ENCODE measurements around the gene ARF1.
A peak's percentile ranks its signal among the peaks of the same experiment; 100 is the strongest.

ARF1 gene

DNA sequence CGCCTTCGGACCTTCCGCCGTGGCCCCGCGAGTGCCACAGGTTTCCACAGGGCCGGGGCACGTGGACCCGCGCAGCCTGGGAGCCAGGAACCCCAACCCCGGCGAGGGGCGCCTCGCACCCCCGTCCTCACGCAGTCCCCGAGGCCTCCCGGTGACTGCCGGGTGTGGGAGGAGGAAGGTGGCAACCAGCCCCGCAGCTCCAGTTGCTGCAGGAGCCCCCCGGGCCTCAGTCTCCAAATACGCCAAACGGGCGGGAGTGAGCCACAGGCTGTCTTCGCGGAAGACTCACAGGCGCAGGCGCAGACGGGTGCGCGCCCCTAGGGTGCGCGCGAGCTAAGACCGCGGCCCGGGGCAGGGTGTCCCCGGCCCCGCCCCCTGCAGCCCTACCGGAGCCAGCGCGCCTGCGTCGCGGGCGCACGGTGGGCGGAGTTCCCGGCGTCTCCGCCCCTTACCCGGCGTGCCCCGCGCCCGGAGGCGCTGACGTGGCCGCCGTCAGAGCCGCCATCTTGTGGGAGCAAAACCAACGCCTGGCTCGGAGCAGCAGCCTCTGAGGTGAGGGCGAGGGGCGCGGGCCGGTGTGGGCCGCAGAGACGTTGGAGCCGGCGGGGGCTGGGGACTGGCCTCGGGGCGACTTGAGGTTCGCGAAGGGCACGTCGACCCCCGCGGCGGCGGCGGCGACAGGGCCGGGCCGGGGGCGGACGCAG, at the start of gene ARF1:
Gene ARF1, plus strand, starts transcription at position 495 of the 704 bp plus-strand sequence. CDS start 14,407 bp downstream, outside the sequence.
- DNase-seq (ENCODE audit: low read depth in 2 of 2) = peak; percentile 88 to 93

- DNase-seq (ENCODE audit: low read depth in 2 of 2) = no peak
Observed at GRCh38 chr1:228033376-228033775, 49.1 kb upstream of the ARF1 start.

DNA sequence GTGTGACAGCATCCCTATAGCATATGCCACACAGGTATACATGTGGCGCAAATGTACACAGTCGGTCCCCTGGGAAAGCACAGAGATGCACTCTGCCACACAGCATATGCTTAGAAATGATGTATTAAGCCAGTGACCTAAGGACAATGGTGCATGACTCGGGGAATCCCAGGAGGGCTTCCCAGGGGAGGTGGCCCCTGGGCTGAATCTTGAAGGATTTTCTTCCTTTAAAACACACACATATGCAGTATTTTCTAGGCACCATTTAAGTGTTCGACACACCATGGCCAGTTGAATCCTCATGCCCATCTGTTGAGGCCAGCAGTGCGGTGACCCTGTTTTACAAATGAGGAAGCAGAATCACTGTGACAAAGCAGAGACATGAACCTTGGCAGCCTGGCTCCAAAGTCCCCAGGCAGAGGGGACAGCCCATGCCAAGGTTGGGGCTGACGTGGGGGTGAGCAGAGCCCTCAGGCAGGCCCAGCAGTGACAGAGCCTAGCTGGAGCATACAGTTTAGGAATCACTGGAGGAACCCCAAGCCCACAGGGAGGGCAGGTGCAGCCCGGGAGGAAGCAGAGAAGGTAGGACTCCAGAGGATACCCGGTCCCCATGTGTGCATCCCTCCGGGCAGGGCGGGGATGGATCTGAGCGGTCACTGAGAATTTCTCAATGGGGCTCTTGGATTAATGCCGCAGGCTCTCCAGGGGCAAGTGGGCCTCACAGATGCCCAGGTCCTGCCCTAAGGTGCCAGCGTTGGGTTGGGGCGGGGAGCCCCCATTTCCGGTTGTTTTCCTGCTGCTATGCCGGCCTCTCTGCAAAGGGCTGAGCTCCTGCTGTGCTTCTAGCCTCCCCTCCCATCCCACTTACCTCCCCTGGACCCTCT, 47.3 kb upstream of the ARF1 start:
- DNase-seq (ENCODE audit: low read depth in 2 of 2) = no peak

DNA sequence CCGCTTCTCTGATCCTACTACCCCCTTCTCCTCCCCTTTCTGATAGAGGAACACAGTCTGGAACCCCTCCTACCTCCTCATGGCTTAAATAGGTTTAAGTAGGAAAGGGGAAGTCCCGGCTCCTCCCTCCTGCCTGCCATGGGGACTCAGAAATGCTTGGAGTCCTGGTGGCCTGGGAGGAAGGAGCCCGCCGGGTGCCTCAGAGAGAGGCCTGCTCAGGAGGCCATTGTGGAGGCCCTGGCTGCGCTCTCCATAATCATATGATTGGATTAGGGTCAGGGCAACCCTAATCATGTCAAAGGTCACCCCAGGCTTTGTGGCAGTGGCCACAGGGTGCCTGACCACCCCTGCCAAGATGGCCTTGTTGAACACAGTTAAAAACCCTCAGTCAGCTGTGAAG, 46.7 kb upstream of the ARF1 start:
- DNase-seq (ENCODE audit: low read depth in 2 of 2) = no peak

- DNase-seq (ENCODE audit: low read depth in 2 of 2) = no peak
Observed at GRCh38 chr1:228036701-228037231, 45.7 kb upstream of the ARF1 start.

DNA sequence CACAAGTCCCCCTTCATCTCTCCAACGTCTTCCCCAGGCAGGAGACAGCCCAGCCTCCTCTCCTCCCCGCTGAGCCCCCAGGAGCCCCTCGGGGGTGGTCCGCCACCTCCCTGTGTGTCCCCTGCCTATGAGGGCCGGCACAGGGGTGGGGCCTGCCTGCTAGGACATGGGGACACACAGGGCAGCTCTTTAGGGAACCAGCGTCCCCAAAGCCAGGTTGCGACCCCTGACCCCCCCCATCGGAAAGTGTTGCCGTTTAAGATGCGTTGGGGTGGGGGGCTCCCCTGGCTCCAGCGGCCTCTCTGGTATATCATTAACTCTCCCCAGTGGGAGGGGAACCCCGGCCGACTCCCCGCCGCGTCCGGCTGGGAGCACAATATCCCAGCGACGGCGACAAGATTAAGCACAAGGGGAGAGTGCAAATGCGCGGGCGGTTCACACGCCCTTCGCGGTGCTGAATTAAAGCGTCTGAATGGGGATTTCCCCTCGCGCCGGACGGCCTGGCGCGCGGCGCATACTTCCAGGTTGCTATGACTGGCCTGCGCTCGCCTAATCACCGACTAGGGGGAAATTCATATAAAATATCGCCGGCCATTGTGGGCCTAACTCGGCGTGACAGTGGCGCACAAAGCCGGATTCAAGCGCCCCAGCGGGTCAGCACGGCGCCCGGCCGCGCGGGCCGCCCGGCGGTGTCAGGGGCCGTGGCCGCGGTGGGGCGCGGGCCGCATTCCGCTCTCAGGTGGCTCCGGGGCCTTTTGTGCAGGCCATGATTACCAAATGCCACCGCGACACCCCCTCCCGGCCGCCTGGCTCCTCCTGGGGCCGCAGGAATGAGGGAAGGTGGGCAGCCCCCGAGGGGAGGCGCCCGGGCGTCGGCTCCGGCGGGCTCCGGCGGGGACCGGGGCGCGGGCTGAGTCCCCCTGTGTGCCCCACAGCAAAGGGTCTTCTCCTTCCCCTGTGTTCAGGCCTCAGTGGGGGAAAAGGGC, 44.8 kb upstream of the ARF1 start:
- DNase-seq (ENCODE audit: low read depth in 2 of 2) = peak; percentile 23 to 43

- no peak for DNase-seq (ENCODE audit: low read depth in 2 of 2)
Observed at GRCh38 chr1:228038387-228039005, 44.0 kb upstream of the ARF1 start.

DNA sequence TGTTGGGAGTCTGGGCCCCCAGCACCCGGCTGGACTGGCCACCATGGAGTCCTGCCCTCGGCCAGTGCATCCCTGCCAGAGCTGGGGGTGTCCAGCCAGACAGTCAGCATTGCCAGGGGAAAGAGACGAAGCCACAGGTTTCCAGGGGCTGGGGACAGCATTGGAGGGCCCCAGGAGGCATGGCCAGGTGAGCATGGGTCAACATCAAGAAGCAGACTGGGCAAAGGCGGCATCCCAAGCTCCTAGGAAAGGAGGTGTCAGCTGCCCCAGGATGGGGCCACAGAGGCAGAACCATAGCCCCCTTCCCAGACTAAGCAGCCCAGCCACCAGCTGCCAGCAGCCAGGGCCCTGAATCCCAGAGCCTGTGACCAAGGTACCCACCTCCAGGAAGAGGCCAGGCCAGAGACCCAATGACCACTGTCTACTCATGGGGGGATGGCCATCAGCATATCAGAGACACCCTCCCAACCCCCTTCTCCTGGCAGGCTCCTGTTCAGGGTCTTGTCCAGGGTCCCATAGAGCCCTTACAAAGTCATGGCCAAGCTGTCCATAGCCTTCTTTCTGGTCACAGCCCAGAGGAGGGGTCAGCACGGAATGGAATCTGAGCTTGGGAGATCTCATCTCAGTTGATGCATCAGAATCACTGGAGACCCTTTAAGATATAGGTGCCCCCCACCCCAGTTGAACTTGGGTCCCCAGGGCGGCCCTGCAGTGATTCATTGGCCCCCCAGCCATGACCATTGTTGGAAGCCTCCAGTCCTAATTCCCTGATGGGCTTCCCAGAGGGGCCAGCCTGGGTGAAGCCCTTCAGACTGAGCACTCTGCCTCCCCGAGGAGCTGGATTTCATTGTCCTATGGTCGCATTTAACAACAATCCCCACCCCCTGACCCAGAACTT, 43.3 kb upstream of the ARF1 start:
- no peak for DNase-seq (ENCODE audit: low read depth in 2 of 2)

DNA sequence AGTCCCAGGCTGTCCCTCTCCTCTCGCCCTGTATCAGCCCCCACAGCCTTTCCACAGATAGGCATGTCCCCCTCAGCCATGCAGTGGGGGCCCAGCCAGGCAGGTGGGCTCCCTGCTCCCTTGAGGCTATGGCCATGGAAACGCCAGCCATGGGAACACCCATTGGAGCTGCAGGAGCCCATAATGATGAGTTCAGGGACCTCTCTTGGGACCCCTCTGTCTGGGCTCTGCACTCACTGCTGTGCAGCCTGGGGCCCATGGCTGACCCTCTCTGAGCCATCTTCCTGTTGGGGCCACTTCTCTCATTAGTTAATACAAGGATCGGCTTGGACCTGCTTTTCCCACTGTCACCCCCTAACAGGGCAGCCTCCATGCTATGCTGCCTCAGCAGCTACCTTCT, 42.5 kb upstream of the ARF1 start:
- DNase-seq (ENCODE audit: low read depth in 2 of 2) = no peak

DNA sequence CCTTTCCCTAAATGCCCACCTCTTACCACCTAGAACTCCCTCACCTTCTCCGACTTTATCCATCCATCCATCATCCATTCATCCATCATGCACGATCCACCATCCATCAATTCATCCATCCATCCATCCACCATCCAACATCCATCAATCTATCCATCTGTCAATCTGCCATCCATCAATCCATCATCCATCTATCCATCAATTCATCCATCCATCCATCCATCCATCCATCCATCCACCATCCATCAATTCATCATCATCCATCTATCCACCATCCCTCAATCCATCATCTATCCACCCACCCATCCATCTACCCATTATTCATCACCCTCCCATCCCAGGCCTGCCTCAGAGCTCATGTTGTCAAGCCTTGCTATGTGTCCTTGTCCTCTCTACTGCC, 41.2 kb upstream of the ARF1 start:
- no peak for DNase-seq (ENCODE audit: low read depth in 2 of 2)

DNA sequence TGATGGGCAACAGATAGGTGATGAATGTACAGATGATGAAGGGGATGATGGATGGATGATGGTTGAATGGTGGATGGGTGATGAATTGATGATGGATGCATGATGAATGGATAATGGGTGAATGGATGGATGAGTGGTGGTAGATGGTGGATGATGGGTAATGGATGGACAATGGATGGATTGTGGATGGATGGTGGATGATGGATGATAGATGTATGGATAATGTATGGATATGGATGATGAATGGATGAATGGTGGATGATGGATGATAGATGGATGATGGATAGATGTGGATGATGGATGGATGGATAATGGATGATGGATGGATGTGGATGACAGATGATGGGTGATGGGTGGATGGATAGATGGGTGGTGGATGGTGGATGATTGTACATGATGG, 40.0 kb upstream of the ARF1 start:
- DNase-seq (ENCODE audit: low read depth in 2 of 2) = no peak

DNA sequence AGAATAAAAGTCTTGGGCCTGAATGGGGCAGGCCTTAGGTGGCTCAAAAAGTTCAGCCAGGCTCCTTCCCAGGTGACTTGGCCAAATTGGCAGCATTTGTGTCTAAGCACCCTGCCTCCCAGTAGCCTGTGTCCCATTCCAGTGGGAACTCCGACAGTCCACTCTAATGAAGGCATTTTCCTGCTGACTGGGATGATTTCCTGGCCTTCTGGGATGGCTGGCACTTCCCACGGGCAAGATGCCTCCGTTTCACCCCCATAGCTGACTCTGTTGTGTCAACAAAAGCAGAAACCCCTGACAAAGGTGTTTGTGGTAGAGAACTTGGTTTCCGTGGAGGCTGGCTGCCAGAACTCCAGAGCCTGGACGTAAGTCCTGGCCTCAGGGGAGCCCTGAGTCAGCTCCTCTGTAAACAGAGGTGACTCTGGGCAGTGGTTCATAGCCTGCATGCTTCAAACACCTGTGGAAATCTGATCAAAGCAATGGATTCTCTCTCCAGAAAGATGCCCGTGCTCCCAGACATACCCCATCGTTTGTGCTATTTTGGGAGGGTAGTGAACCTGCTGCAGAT, 39.1 kb upstream of the ARF1 start:
- DNase-seq (ENCODE audit: low read depth in 2 of 2) = no peak

DNA sequence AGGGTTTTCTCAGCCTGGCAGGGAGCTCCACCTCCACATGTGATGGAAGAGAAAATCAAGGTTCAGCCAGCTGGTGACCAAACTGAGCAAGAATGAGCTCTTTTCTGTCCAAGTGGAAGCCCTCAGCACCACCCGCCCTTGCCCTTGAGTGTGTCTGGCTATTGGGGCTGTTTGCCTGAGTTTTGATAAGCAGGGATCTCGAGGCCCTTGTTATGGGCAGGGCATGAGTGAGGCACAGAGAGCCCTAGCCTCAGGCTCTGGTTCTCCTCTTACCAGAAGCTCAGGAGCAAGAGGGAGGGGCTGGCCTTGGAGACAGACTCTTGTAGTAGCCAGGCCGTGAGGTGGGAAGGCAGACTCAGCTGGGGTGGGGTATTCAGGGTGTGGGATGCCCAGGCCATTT, 37.5 kb upstream of the ARF1 start:
- no peak for DNase-seq (ENCODE audit: low read depth in 2 of 2)

DNA sequence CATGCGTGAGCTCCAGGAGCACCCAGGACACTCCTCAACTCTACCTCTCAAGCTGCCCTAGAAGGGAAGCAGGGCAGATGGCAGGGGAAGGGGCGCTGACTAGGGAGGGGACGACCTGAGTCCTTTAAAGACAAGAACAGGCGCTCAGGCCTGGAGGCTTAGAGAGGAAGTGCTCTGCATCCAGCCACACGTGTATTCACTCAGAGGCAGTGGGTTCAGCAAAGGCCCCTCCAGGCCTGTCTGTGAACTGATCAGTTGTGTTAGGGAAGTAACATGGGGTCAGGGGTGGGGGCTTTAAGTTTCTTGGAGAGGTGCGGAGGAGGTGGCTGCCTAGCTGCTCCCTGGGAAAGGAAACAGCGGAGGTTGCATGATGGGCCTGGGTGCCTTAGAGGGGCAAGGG, 37.1 kb upstream of the ARF1 start:
- DNase-seq (ENCODE audit: low read depth in 2 of 2) = no peak

DNA sequence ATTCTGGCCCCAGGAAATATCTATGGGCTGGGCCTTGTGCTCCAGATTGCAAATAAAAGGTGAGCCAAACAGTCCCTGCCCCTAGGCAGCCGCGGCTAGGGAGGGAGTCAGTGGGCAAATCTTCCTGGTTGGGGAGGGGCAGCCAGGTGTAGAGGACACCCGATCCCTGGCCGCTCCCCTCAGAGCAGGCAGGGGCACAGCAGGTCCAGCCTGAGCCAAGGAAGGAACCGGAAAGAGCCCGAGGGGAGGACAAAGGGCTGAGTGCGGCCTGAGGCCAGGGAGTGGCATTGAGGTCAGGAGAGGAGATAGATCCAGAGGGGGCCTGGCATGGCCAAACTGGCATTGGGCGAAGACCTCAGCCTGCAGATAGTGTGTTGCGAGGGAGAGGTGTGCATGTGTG, 36.6 kb upstream of the ARF1 start:
- DNase-seq (ENCODE audit: low read depth in 2 of 2) = no peak

DNA sequence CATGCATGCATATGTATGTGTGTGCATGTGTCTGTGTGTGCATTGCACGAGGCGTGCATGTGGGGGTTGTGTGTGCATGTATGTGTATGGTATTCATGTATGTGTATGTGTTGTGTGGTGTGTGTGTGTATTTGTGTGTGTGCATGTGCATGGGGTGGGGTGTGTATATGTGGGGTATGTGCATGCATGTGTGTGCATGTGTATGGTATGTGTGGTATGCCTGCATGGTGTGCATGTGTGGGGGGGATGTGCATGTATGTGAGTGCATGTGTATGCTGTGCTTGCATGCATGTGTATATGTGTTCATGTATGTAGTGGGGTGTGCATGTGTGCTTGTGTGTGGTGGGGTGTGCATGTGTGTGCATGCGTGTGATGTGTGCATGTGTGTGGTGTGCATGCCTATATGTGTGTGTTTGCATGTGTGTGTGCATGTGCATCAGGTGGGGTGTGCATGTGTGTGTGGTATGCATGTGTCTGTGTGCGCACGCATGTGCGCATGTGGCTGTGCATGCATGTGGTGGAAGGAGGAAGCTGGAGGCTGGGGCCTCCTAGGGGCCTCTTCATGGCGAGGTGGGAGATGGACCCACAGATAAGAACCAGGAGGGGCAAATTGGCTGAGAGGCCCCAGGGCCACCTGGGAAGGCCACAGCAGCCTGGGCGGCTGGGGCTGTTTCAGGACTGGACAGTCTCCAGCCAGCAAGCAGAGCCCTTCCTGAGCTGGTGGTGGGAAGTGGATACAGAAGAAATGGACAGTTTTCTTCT, 35.9 kb upstream of the ARF1 start:
- DNase-seq (ENCODE audit: low read depth in 2 of 2) = no peak

- DNase-seq (ENCODE audit: low read depth in 2 of 2) = no peak
Observed at GRCh38 chr1:228047183-228047466, 35.4 kb upstream of the ARF1 start.

DNA sequence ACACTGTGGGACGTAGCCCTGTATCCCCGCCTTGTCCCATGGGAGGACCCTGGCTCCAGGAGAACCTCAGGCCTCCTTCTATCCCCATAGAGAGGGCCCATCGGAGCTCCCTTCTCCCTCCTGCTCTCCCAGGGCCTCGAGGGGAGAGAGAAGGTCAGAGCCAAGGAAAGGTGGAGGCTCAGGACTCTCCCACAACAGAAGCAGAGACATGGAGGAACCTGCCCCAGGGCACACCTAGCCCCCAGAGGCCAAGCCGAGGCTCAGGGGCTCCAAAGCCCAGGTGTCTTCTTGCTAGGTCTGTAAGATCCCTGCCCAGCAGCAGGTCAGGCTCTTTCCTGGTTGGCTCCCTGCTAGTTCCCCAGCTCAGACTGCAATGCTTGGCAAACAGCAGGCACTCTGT, 34.4 kb upstream of the ARF1 start:
- DNase-seq (ENCODE audit: low read depth in 2 of 2) = no peak

GRCh38 chr1:228048659-228049298, 33.7 kb upstream of the ARF1 start:
- DNase-seq (ENCODE audit: low read depth in 2 of 2) = no peak
